Measurements from ENCODE around the gene FLT1. TPM values are rescaled to one million over a fixed set of nuclear protein-coding genes. Genes with fewer than 3 reads are reported as not detected.

The FLT1 gene
- total and polyA plus RNA-seq, 11 donors = 13.1 to 73.2 (median 41.1) TPM

DNA sequence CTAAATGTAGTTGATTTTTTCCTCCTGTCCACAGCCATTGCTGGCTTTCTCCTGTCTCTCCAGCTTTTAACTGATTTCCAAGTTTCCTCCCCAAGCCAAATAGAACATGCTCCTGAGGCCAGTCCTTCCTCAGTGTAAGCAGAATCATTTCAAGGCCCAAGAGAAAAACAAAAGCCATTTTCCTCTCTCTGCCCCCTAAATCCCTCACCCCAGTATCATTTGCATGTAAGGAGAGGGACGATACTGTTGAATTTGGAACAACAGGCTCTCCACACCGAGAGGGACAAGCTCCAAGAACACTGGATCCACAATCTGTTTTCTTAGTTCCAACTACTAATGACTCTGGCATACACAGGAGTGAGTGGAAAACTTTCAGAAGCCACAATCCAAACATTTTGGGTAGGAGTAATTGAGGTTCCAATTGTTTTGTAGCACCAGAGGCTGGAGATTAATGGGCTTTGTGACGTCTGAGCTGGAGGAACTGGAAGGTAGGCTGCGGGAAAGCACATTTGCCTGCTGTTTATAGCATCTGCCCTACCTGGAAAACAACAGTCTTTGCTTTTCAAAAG lies 156.8 kb downstream of the FLT1 start:
- peak overlapping the region in 1 of 12 donors; percentile 1 for H3K4me3 ChIP-seq
- DNase-seq (peak in 1 of 5 donors; percentile 39), ATAC-seq (peak in 3 of 4 donors; percentile 19 to 69 (median 47))
- peaks cover 10 to 64% (median 37%) of the 10 kb centered on the region in 12 donors for H3K4me1 ChIP-seq
- peaks cover 0 to 9% (median 0%) of the 10 kb centered on the region in 9 donors for H3K27me3 ChIP-seq
- H3K27ac ChIP-seq = peak overlapping the region in 11 of 12 donors; percentile 20 to 69 (median 62)
- intact Hi-C loops (cut with DNase I) = loop anchor here in 4 of 10 donors (5.0 to 10.0 kb wide), 4 partner anchors 57 to 379 kb away; partner anchors contain the start of genes FLT1 (in 1 of the 4) and SLC46A3 (in 1 of the 4)
- no peaks in the 10 kb centered on the region for H3K9me3 ChIP-seq
- peaks cover 0 to 15% (median 0%) of the 10 kb centered on the region in 9 donors for H3K36me3 ChIP-seq
- TF ChIP-seq, protein P1, sequence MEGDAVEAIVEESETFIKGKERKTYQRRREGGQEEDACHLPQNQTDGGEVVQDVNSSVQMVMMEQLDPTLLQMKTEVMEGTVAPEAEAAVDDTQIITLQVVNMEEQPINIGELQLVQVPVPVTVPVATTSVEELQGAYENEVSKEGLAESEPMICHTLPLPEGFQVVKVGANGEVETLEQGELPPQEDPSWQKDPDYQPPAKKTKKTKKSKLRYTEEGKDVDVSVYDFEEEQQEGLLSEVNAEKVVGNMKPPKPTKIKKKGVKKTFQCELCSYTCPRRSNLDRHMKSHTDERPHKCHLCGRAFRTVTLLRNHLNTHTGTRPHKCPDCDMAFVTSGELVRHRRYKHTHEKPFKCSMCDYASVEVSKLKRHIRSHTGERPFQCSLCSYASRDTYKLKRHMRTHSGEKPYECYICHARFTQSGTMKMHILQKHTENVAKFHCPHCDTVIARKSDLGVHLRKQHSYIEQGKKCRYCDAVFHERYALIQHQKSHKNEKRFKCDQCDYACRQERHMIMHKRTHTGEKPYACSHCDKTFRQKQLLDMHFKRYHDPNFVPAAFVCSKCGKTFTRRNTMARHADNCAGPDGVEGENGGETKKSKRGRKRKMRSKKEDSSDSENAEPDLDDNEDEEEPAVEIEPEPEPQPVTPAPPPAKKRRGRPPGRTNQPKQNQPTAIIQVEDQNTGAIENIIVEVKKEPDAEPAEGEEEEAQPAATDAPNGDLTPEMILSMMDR (IDR thresholded peaks at IDR 0.05) = no peak
- TF ChIP-seq POLR2A (IDR thresholded peaks at IDR 0.05) = no peak
- 34 to 64% (median 40%) methylated on average over 4 of the region's 4 CpGs for WGBS, 4 donors

DNA sequence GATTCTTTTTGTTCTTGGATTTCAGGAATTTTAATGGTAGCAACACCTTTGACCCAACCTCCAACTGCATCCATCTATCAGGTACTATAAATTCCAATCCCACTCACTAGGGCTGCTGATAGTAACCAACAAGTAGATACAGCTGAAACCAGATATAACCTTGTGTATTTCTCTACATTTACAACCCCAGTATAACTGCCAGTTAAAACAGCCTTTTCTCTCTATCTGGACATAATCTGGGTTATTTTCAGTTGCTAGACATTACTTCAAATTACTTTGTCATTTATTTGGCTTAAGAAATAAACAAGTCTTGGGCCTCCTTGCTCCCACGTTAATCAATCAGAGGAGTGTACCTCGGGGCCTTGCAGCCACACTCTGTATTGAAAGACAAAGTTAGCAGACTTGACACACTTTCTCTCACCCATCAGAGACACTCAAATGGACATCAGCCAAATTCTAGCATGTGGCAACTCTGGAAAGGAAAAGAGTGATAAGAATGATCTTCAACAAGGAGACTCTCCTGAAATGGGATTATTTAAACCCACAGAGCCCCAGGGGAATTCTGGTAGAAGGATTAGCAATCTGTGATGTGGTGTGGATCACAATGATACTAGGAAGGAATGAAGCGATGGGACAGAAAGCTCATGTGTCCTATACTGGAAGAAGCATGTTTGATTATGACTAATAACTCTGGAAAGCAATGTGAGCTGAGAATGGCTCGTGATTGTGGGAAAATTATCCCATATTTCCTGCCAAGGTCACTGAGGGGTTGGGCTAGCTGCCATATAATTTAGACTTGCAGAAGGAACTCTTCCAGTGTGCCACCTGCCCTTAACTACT lies 157.5 kb downstream of the FLT1 start:
- TF ChIP-seq POLR2A (IDR thresholded peaks at IDR 0.05) = no peak
- TF ChIP-seq, protein P1 (IDR thresholded peaks at IDR 0.05) = no peak
- peaks cover 0 to 9% (median 0%) of the 10 kb centered on the region in 9 donors for H3K27me3 ChIP-seq
- H3K4me3 ChIP-seq = no peak overlapping the region
- peak overlapping the region; percentile 12 to 69 (median 60) for H3K27ac ChIP-seq
- ATAC-seq = peak; percentile 21 to 61 (median 42)
- intact Hi-C loops (cut with DNase I) = loop anchor here in 4 of 10 donors (5.0 to 10.0 kb wide), 4 partner anchors 57 to 380 kb away; partner anchors contain the start of genes FLT1 (in 1 of the 4) and SLC46A3 (in 1 of the 4)
- DNase-seq = peak in 1 of 5 donors; percentile 29
- WGBS, 4 donors = 31 to 48% (median 36%) methylated on average over 4 of the region's 4 CpGs
- H3K36me3 ChIP-seq = peaks cover 0 to 20% (median under 1%) of the 10 kb centered on the region in 9 donors
- no peaks in the 10 kb centered on the region for H3K9me3 ChIP-seq
- H3K4me1 ChIP-seq = peaks cover 10 to 65% (median 37%) of the 10 kb centered on the region in 12 donors

DNA sequence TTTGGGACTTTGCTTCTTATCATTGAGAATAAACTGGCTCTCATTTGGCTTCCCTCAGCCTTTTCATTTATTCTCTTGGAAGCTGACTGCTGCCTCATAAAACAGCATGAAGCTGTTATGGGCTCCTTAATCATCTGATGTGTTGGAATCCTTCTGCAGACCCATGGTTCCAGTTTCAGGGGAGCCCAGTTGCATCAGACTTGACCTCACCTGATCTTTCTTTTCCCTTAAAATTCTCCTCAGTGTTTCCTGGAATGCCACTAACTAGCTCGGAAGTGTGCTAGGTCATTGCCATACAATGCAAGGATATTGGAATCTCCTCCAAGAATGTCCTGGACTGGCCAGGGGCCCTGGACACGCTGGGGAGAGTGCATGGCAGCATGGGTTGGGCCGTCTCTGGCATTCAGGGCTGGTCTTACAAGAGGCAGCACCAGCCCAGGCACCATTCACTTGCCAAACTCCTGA lies 158.7 kb downstream of the FLT1 start:
- peak in 4 of 5 donors; percentile 32 to 53 (median 36) for DNase-seq
- Histone ChIP-seq H3K27me3 (peaks cover 0 to 6% (median 0%) of the 10 kb centered on the region in 9 donors), H3K4me1 (peaks cover 10 to 65% (median 37%) of the 10 kb centered on the region in 12 donors), H3K9me3 (no peaks in the 10 kb centered on the region), H3K4me3 (no peak overlapping the region), H3K36me3 (peaks cover 0 to 30% (median 6%) of the 10 kb centered on the region in 9 donors), H3K27ac (peak overlapping the region in 3 of 12 donors; percentile 15 to 68 (median 63))
- intact Hi-C loops (cut with DNase I) = loop anchor here in 4 of 10 donors (5.0 to 10.0 kb wide), 4 partner anchors 59 to 381 kb away; partner anchors contain the start of genes FLT1 (in 1 of the 4) and SLC46A3 (in 1 of the 4)
- peak in 3 of 4 donors; percentile 43 to 68 (median 58) for ATAC-seq
- TF ChIP-seq, protein P1 (IDR thresholded peaks at IDR 0.05) = no peak
- TF ChIP-seq POLR2A (IDR thresholded peaks at IDR 0.05) = no peak
- 39 to 70% (median 58%) methylated on average over 3 of the region's 3 CpGs for WGBS, 4 donors

Measured in heart left ventricle (tissue), 16 donors.